GM23338 (cell line): Measurements from ENCODE around the gene MMP24OS. TPM values are rescaled to one million over a fixed set of nuclear protein-coding genes. Genes with fewer than 3 reads are reported as not detected.

Experiments used
- ATAC-seq: fragments of 200-7000 bp; cut with Tn5 transposase; 3 replicates; pipeline ENCODE4 v1.9.1; 2020
- DNase-seq: peaks from one replicate; pipeline ENCODE4 v3.0.0-alpha.2; 2015; ENCODE audit warnings: low spot score
- H2AFZ ChIP-seq: fragments of 200-600 bp; sonication (generic); 2 replicates; pipeline ENCODE4 v1.8.0; 2016; ENCODE audit warnings: antibody characterized with exemption, mild to moderate bottlenecking, moderate library complexity
- H3F3A ChIP-seq: fragments of 200-600 bp; sonication (generic); replicated peaks from 2 replicates; pipeline ENCODE4 v1.8.0; 2017; ENCODE audit warnings: antibody characterized with exemption, mixed run types, low read depth
- H3K27ac ChIP-seq: fragments of 200-600 bp; sonication (generic); 2 replicates; pipeline ENCODE4 v1.6.1; 2016; ENCODE audit warnings: low read depth
- H3K27me3 ChIP-seq: fragments of 200-600 bp; sonication (generic); 2 replicates; pipeline ENCODE4 v1.8.0; 2016; ENCODE audit warnings: mild to moderate bottlenecking, mixed run types, moderate library complexity; ENCODE audit not compliant: insufficient read depth
- H3K36me3 ChIP-seq: fragments of 200-600 bp; sonication (generic); 2 replicates; pipeline ENCODE4 v1.8.0; 2016; ENCODE audit warnings: mild to moderate bottlenecking; ENCODE audit not compliant: insufficient read depth
- H3K4me1 ChIP-seq: fragments of 200-600 bp; sonication (generic); 2 replicates; pipeline ENCODE4 v1.8.0; 2016; ENCODE audit warnings: mild to moderate bottlenecking, moderate library complexity; ENCODE audit not compliant: insufficient read depth
- H3K4me2 ChIP-seq: fragments of 200-600 bp; sonication (generic); 2 replicates; pipeline ENCODE4 v1.7.1; 2017; ENCODE audit warnings: mixed run types
- H3K4me3 ChIP-seq: fragments of 200-600 bp; sonication (generic); 2 replicates; pipeline ENCODE4 v1.6.1; 2016; ENCODE audit warnings: mixed run types
- H3K79me2 ChIP-seq: fragments of 200-600 bp; sonication (generic); replicated peaks from 2 replicates; pipeline ENCODE4 v1.8.0; 2017; ENCODE audit warnings: mild to moderate bottlenecking; ENCODE audit not compliant: insufficient read depth
- H3K9me2 ChIP-seq: fragments of 200-600 bp; sonication (generic); 2 replicates; pipeline ENCODE4 v1.8.0; 2017; ENCODE audit not compliant: insufficient read depth
- H4K20me1 ChIP-seq: fragments of 200-600 bp; sonication (generic); replicated peaks from 2 replicates; pipeline ENCODE4 v1.8.0; 2017; ENCODE audit warnings: mild to moderate bottlenecking; ENCODE audit not compliant: insufficient read depth
- H3K27ac Mint-ChIP-seq: 2 replicates; pipeline ENCODE4 v1.8.0; 2020; ENCODE audit warnings: inconsistent platforms, mild to moderate bottlenecking, moderate library complexity, mixed read lengths
- H3K27me3 Mint-ChIP-seq: 3 replicates; pipeline ENCODE4 v1.8.0; 2022; ENCODE audit warnings: low read depth, mild to moderate bottlenecking, moderate library complexity, mixed read lengths, inconsistent platforms; ENCODE audit not compliant: insufficient read depth, poor library complexity
- H3K36me3 Mint-ChIP-seq: 3 replicates; pipeline ENCODE4 v1.8.0; 2021; ENCODE audit warnings: low read depth, mild to moderate bottlenecking, inconsistent platforms, moderate library complexity, mixed read lengths
- H3K4me1 Mint-ChIP-seq: 3 replicates; pipeline ENCODE4 v1.8.0; 2020; ENCODE audit warnings: mild to moderate bottlenecking, inconsistent platforms, mixed read lengths
- H3K4me3 Mint-ChIP-seq: 3 replicates; pipeline ENCODE4 v1.8.0; 2021; ENCODE audit warnings: moderate library complexity, mild to moderate bottlenecking, inconsistent platforms, mixed read lengths
- H3K9me3 Mint-ChIP-seq: 3 replicates; pipeline ENCODE4 v1.8.0; 2020; ENCODE audit warnings: moderate library complexity, mild to moderate bottlenecking, inconsistent platforms, mixed read lengths
- CREB1 ChIP-seq: fragments of 250-450 bp; sonication (Bioruptor Pico); IDR thresholded peaks from 2 replicates; pipeline ENCODE4 v1.5.0; 2020; ENCODE audit warnings: low read depth, mild to moderate bottlenecking, moderate library complexity
- CTCF ChIP-seq, 2 experiments: fragments of 200-600 bp in 1 of 2; sonication (generic) in 1 of 2; conservative IDR thresholded peaks; 2 replicates each; pipeline versions ENCODE4 v1.5.1 to v1.6.1; 2016 to 2017; ENCODE audit warnings: antibody characterized with exemption in 2 of 2, low read depth in 2 of 2, mild to moderate bottlenecking in 2 of 2, moderate library complexity in 1 of 2
- ETS1 ChIP-seq: IDR thresholded peaks from 2 replicates; pipeline ENCODE4 v1.6.1; 2016; ENCODE audit warnings: antibody characterized with exemption
- EZH2 ChIP-seq: fragments of 200-600 bp; sonication (generic); IDR thresholded peaks from one replicate; pipeline ENCODE4 v1.8.0; 2017; ENCODE audit warnings: antibody characterized with exemption, mild to moderate bottlenecking, low read depth; ENCODE audit not compliant: unreplicated experiment
- EZH2phosphoT487 ChIP-seq: fragments of 200-600 bp; sonication (generic); IDR thresholded peaks from one replicate; pipeline ENCODE4 v1.8.1; 2018; ENCODE audit warnings: antibody characterized with exemption; ENCODE audit not compliant: unreplicated experiment
- NANOG ChIP-seq: IDR thresholded peaks from 2 replicates; pipeline ENCODE4 v1.6.1; 2016; ENCODE audit warnings: antibody characterized with exemption, borderline replicate concordance
- POLR2AphosphoS5 ChIP-seq: IDR thresholded peaks from 2 replicates; pipeline ENCODE4 v1.6.1; 2016; ENCODE audit warnings: antibody characterized with exemption, low read depth
- REST ChIP-seq: IDR thresholded peaks from one replicate; pipeline ENCODE4 v1.6.1; 2018; ENCODE audit warnings: antibody characterized with exemption; ENCODE audit not compliant: unreplicated experiment
- STAT1 ChIP-seq: IDR thresholded peaks from one replicate; pipeline ENCODE4 v1.6.1; 2016; ENCODE audit warnings: antibody characterized with exemption; ENCODE audit not compliant: unreplicated experiment
- ZNF114 ChIP-seq: fragments of 250-450 bp; sonication (Bioruptor Pico); IDR thresholded peaks from 2 replicates; pipeline ENCODE4 v1.5.0; 2020; ENCODE audit warnings: mild to moderate bottlenecking, moderate library complexity
- ZNF331 ChIP-seq: fragments of 250-450 bp; sonication (Bioruptor Pico); IDR thresholded peaks from 2 replicates; pipeline ENCODE4 v1.5.0; 2020; ENCODE audit warnings: low read depth, mild to moderate bottlenecking, moderate library complexity
- polyA plus RNA-seq: library from polyadenylated mRNA; unstranded; fragments of >200 nt; fragmentation: Nextera tagmentation; extraction: Ambion mirVana; gene quantifications from 2 replicates; pipeline ENCODE4 v1.2.1, GENCODE V29; 2016
- total RNA-seq: library from RNA; depleted of rRNA; stranded (reverse); fragments of >200 nt; shearing (Covaris generic); gene quantifications from 2 replicates; pipeline ENCODE4 v1.2.3, GENCODE V29; 2014

MMP24OS gene
- total and polyA plus RNA-seq, 2 experiments from 2014 or later: 10.5 to 25.4 TPM

- TF ChIP-seq EZH2 (no peak), CTCF (conservative IDR thresholded peaks at IDR 0.05; ENCODE audit: low read depth in 2 of 2) (no peak), ZNF114 (CRISPR knock-in tag) (no peak), REST (no peak), POLR2AphosphoS5 (no peak), EZH2phosphoT487 (no peak), ZNF331 (no peak), NANOG (no peak)
Observed at GRCh38 chr20:35284992-35285805, 7.3 kb upstream of the MMP24OS start (continued).

GRCh38 chr20:35284267-35284991 lies 6.5 kb upstream of the MMP24OS start, which contains the start of gene EIF6:
Gene EIF6, minus strand, starts transcription at chr20:35284772. Its CDS starts 285 bp downstream, at chr20:35284487.
- Mint-ChIP-seq H3K9me3 (no peaks in the 10 kb centered on the region; the same call in 2 of the 3 replicates), H3K4me1 (peaks cover 15% of the 10 kb centered on the region), H3K4me3 (peak within 1 kb of the TSS; percentile 91), H3K27me3 (peaks cover 17% of the 10 kb centered on the region), H3K36me3 (peaks cover 45% of the 10 kb centered on the region), H3K27ac (peak within 1 kb of the TSS; percentile 57)
- Histone ChIP-seq H3K4me3 (peak within 1 kb of the TSS; percentile 78), H3K4me1 (peaks cover 6% of the 10 kb centered on the region; the same call in 1 of the 2 replicates), H3K9me2 (no peaks in the 10 kb centered on the region), H3K36me3 (peaks cover 14% of the 10 kb centered on the region), H3K27me3 (no peaks in the 10 kb centered on the region), H3F3A (peaks cover 29% of the 10 kb centered on the region), H2AFZ (peak within 1 kb of the TSS; percentile 99), H3K79me2 (peaks cover 34% of the 10 kb centered on the region), H3K27ac (peak within 1 kb of the TSS; percentile 90), H3K4me2 (peak within 1 kb of the TSS; percentile 87), H4K20me1 (peaks cover 24% of the 10 kb centered on the region; the same call in 1 of the 2 replicates)
- ATAC-seq: peak; percentile 91
- TF ChIP-seq CREB1 (CRISPR knock-in tag) (0 out of 2 replicates have a peak, but pooled peaks have one; percentile 21), REST (no peak), ETS1 (peak; percentile 60; the same call in 1 of the 2 replicates), EZH2phosphoT487 (no peak), STAT1 (no peak), EZH2 (no peak), POLR2AphosphoS5 (peak; percentile 79)
- peak; percentile 95 for DNase-seq
